Tongue (tissue), 2 donors: ENCODE data around the gene VPS13D. TPM values are rescaled to one million over a fixed set of nuclear protein-coding genes. Genes with fewer than 3 reads are reported as not detected.
A peak's percentile ranks its signal among the peaks of the same experiment; 100 is the strongest.
"Not testable (repeated sequence)": the region's sequence is repeated elsewhere in the genome, so short reads cannot be mapped to it uniquely, and the experiment has no call there.

Experiments
- DNase-seq: peaks from one replicate; pipeline ENCODE4 v3.0.0-alpha.2; 2015
- total RNA-seq: library from RNA; depleted of rRNA; stranded (reverse); fragments of >200 nt; gene quantifications from one replicate; pipeline ENCODE4 v1.2.3, GENCODE V29; 2014

VPS13D gene
- total RNA-seq, 1 donor from 2014 or later: 74.1 TPM

GRCh38 chr1:12196641-12197482, 33.0 kb upstream of the VPS13D start:
- peak; percentile 65 for DNase-seq

GRCh38 chr1:12197483-12197880, 32.3 kb upstream of the VPS13D start:
- no peak for DNase-seq

GRCh38 chr1:12200208-12200607, 29.6 kb upstream of the VPS13D start:
- DNase-seq: no peak

- no peak for DNase-seq
Measured at GRCh38 chr1:12201352-12202189, 28.3 kb upstream of the VPS13D start.

GRCh38 chr1:12202190-12202497, 27.7 kb upstream of the VPS13D start:
- no peak for DNase-seq

- DNase-seq: no peak
Measured at GRCh38 chr1:12202577-12202976, 27.3 kb upstream of the VPS13D start.

- DNase-seq: no peak
Measured at GRCh38 chr1:12203216-12204007, 26.4 kb upstream of the VPS13D start.

GRCh38 chr1:12204140-12204539, 25.7 kb upstream of the VPS13D start:
- no peak for DNase-seq

- no peak for DNase-seq
Measured at GRCh38 chr1:12204754-12205658, 24.8 kb upstream of the VPS13D start.

- DNase-seq: no peak
Measured at GRCh38 chr1:12206238-12206637, 23.6 kb upstream of the VPS13D start.

GRCh38 chr1:12206792-12207424, 22.9 kb upstream of the VPS13D start:
- DNase-seq: no peak

GRCh38 chr1:12208271-12208670, 21.6 kb upstream of the VPS13D start:
- DNase-seq: no peak

GRCh38 chr1:12208764-12209494, 20.9 kb upstream of the VPS13D start:
- DNase-seq: peak; percentile 94

GRCh38 chr1:12209495-12209832, 20.4 kb upstream of the VPS13D start:
- no peak for DNase-seq

GRCh38 chr1:12215118-12215961, 14.5 kb upstream of the VPS13D start:
- no peak for DNase-seq

GRCh38 chr1:12219800-12220199, 10.0 kb upstream of the VPS13D start:
- no peak for DNase-seq

- no peak for DNase-seq
Measured at GRCh38 chr1:12220890-12221289, 8.9 kb upstream of the VPS13D start.

- DNase-seq: not testable (repeated sequence)
Measured at GRCh38 chr1:12222700-12223099, 7.1 kb upstream of the VPS13D start.

- DNase-seq: not testable (repeated sequence)
Measured at GRCh38 chr1:12224092-12224491, 5.7 kb upstream of the VPS13D start.

- DNase-seq: no peak
Measured at GRCh38 chr1:12228979-12229378, 851 bp upstream of the VPS13D start.
